Testis (tissue), 2 donors: ENCODE data around the gene VWA3B.

Experiments
- POLR2A ChIP-seq: fragments of 450-650 bp; IDR thresholded peaks from one replicate; pipeline ENCODE4 v1.6.1; 2017; ENCODE audit warnings: antibody characterized with exemption, mild to moderate bottlenecking, moderate library complexity
- TF ChIP-seq, protein P1 (sequence below), 3 experiments: fragments of 450-650 bp in 2 of 3; fragments of 200-600 bp in 1 of 3; sonication (generic) in 1 of 3; IDR thresholded peaks; one replicate each; pipeline ENCODE4 v1.5.1; 2016 to 2019; ENCODE audit warnings: antibody characterized with exemption in 3 of 3, mild to moderate bottlenecking in 2 of 3, moderate library complexity in 1 of 3

DNA sequence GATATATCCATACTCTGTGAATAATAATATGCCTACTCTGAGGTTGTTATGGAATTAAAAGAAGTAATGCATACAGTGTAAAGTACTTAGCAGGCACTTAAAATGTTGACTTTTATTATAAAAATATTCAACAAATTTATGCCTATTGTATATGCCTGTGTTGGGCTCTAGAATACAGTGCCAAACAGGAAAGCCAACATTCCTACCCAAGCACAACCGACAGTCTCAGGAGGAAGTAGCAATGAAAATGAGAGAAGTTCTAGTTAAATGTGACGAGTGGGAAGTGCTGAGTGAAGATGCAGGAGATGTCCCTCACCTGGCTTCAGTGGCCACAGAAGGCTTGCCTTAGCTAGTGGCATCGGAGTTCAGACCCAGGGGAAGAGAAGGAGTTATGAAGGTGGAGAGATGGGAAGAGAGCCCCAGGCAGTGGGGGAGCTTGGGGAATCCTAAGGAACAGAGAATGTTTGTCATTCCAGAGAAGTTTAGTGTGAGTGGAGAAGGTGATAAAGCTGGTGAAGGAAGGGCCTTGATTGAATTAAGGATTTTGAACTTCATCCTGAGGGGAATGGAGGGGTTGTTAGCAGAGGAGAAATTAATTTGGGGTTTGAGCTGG lies 153.9 kb downstream of the VWA3B start:
- TF ChIP-seq, protein P1, sequence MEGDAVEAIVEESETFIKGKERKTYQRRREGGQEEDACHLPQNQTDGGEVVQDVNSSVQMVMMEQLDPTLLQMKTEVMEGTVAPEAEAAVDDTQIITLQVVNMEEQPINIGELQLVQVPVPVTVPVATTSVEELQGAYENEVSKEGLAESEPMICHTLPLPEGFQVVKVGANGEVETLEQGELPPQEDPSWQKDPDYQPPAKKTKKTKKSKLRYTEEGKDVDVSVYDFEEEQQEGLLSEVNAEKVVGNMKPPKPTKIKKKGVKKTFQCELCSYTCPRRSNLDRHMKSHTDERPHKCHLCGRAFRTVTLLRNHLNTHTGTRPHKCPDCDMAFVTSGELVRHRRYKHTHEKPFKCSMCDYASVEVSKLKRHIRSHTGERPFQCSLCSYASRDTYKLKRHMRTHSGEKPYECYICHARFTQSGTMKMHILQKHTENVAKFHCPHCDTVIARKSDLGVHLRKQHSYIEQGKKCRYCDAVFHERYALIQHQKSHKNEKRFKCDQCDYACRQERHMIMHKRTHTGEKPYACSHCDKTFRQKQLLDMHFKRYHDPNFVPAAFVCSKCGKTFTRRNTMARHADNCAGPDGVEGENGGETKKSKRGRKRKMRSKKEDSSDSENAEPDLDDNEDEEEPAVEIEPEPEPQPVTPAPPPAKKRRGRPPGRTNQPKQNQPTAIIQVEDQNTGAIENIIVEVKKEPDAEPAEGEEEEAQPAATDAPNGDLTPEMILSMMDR (IDR thresholded peaks at IDR 0.05), result no peak
- TF ChIP-seq POLR2A, result no peak
